Measurements from ENCODE around the gene MEN1.

DNA sequence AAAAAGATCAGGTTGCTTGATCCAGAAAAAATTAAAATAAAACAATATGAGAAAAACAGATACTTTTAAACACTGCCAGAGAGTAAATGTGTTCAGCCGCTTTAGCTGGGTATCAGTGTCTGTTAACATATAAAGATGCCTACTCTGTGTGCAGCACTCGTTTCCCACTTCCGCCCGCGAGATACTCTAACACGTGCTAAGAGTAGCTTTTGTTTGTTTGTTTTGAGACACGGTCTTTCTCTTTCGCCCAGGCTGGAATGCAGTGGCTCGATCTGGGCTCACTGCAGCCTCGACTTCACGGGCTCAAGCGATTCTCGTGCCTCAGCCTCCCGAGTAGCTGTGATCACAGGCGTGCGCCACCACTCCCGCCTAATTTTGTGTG is 531 bp upstream of the MEN1 start:
- TF ChIP-seq, protein P1, sequence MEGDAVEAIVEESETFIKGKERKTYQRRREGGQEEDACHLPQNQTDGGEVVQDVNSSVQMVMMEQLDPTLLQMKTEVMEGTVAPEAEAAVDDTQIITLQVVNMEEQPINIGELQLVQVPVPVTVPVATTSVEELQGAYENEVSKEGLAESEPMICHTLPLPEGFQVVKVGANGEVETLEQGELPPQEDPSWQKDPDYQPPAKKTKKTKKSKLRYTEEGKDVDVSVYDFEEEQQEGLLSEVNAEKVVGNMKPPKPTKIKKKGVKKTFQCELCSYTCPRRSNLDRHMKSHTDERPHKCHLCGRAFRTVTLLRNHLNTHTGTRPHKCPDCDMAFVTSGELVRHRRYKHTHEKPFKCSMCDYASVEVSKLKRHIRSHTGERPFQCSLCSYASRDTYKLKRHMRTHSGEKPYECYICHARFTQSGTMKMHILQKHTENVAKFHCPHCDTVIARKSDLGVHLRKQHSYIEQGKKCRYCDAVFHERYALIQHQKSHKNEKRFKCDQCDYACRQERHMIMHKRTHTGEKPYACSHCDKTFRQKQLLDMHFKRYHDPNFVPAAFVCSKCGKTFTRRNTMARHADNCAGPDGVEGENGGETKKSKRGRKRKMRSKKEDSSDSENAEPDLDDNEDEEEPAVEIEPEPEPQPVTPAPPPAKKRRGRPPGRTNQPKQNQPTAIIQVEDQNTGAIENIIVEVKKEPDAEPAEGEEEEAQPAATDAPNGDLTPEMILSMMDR (IDR thresholded peaks at IDR 0.05), result no peak
- no peak for TF ChIP-seq POLR2A (IDR thresholded peaks at IDR 0.05)
- TF ChIP-seq POLR2AphosphoS5 (IDR thresholded peaks at IDR 0.05), result no peak
